Kidney (tissue), 22 donors: ENCODE data around the gene SLC46A3. TPM values are rescaled to one million over a fixed set of nuclear protein-coding genes. Genes with fewer than 3 reads are reported as not detected.

ENCODE experiments used
- DNase-seq, 5 donors: peaks; one replicate each; pipeline ENCODE4 v3.0.0-alpha.2; 2013 to 2020
- FAIRE-seq: peaks from 2 replicates; lab custom pipeline; 2012; peaks lifted over from hg19 to GRCh38; lab: Jason Lieb, UNC
- H3K27ac ChIP-seq, 2 donors: one replicate each; pipeline ENCODE4 v1.7.0; 2013; ENCODE audit warnings: low read depth in 2 of 2, low read length in 2 of 2, inconsistent platforms in 1 of 2
- H3K27me3 ChIP-seq: one replicate; pipeline ENCODE4 v1.7.1; 2013; ENCODE audit warnings: low read length, inconsistent platforms; ENCODE audit not compliant: control insufficient read depth, insufficient read depth
- H3K36me3 ChIP-seq, 3 donors: one replicate each; pipeline versions ENCODE4 v1.7.0 to v1.7.1; 2013; ENCODE audit warnings: low read length in 3 of 3, control low read depth in 1 of 3, inconsistent platforms in 1 of 3; ENCODE audit not compliant: insufficient read depth in 3 of 3, control insufficient read depth in 2 of 3
- H3K4me1 ChIP-seq, 3 donors: one replicate each; pipeline versions ENCODE4 v1.7.0 to v1.7.1; 2013; ENCODE audit warnings: low read length in 3 of 3, inconsistent platforms in 1 of 3, low read depth in 1 of 3; ENCODE audit not compliant: control insufficient read depth in 2 of 3, insufficient read depth in 2 of 3
- H3K4me3 ChIP-seq, 3 donors: one replicate each; pipeline versions ENCODE4 v1.7.0 to v1.8.1; 2013; ENCODE audit warnings: low read length in 3 of 3, control low read depth in 1 of 3, inconsistent platforms in 1 of 3
- H3K9ac ChIP-seq, 3 donors: one replicate each; pipeline versions ENCODE4 v1.7.0 to v1.7.1; 2013; ENCODE audit warnings: low read length in 3 of 3, control low read depth in 1 of 3, inconsistent platforms in 1 of 3
- H3K9me3 ChIP-seq, 3 donors: one replicate each; pipeline versions ENCODE4 v1.7.0 to v1.7.1; 2013; ENCODE audit warnings: low read length in 3 of 3, control low read depth in 1 of 3, inconsistent platforms in 1 of 3; ENCODE audit not compliant: control insufficient read depth in 2 of 3, insufficient read depth in 1 of 3
- CTCF ChIP-seq: IDR thresholded peaks from 3 replicates; pipeline ENCODE4 v1.5.1; 2012; ENCODE audit warnings: mild to moderate bottlenecking, moderate library complexity, borderline replicate concordance; ENCODE audit not compliant: insufficient read depth; ENCODE audit errors: extremely low read depth
- intact Hi-C: fragments of 100-400 bp; cut with DNase I; formaldehyde crosslinking; loops from one replicate; pipeline ENCODE4 v1.11.1; 2022
- long read RNA-seq, 10 donors: library from polyadenylated mRNA in 1 of 10; unstranded in 1 of 10; transcript quantifications; one replicate each; pipeline ENCODE4 v2.0.0 and lab custom pipeline, GENCODE V29; 2021 to 2026
- polyA plus RNA-seq: library from polyadenylated mRNA; stranded (reverse); fragments of 350-450 nt; fragmentation: Illumina TruSeq; extraction: RNeasy Lipid Tissue Mini Kit (QIAGEN cat#74804); gene quantifications from one replicate; pipeline ENCODE4 v1.2.3, GENCODE V29; 2014; ENCODE audit warnings: low read depth, low replicate concordance; ENCODE audit not compliant: insufficient read depth
- total RNA-seq: library from RNA; stranded (reverse); fragmentation: NEBNext Ultra II Directional; extraction: Animal tissue kit (Norgen Biotek cat#: 25700); gene quantifications from one replicate; pipeline ENCODE4 v1.2.1, GENCODE V29; 2021
- donor health status: control.
- donor health status: control.
- donor health status: control.
- donor health status: control.
- donor health status: control.
- donor health status: DM: yes; HTN: yes; CAD: no.
- donor health status: Normal renal cell carcinoma (clear cell type).

SLC46A3 gene
- total RNA-seq (16.7 TPM), polyA plus RNA-seq (30.0 TPM)
- long read RNA-seq, donor 1, partial matches to known transcripts: 0 of 1 reads
- long read RNA-seq, donor 1, other reads (novel, unspliced or antisense): 0 of 1 reads
- long read RNA-seq, donor 2: 0 reads
- long read RNA-seq, donor 3: 0 reads
- long read RNA-seq, donor 4: 0 reads
- long read RNA-seq, donor 5: 0 reads
- long read RNA-seq, donor 6: 0 reads
- long read RNA-seq, donor 7, transcript SLC46A3-201 (6 exons, 3,173 nt): major isoform, 19 of 23 reads
- long read RNA-seq, donor 7, partial matches to known transcripts: 1 of 23 reads
- long read RNA-seq, donor 7, other reads (novel, unspliced or antisense): 3 of 23 reads
- long read RNA-seq, donor 8, partial matches to known transcripts: 0 of 1 reads
- long read RNA-seq, donor 8, other reads (novel, unspliced or antisense): 0 of 1 reads
- long read RNA-seq, donor 9: 0 reads
- long read RNA-seq, donor 10: 0 reads

- Histone ChIP-seq H3K27ac (peak within 1 kb of the TSS; percentile 90 to 94), H3K27me3 (peaks cover 4% of the 10 kb centered on the region), H3K36me3 (no peaks in the 10 kb centered on the region), H3K4me1 (peaks cover 0 to 9% (median 7%) of the 10 kb centered on the region in 3 donors), H3K4me3 (peak within 1 kb of the TSS; percentile 54 to 88 (median 70)), H3K9me3 (no peaks in the 10 kb centered on the region), H3K9ac (peak within 1 kb of the TSS; percentile 38 to 95 (median 83))
- intact Hi-C loops: no loop called here
- no peak for TF ChIP-seq CTCF
- FAIRE-seq (no peak), DNase-seq (peak; percentile 96 to 99 (median 97))
Measured at GRCh38 chr13:28718543-28719226, at the start of gene SLC46A3. SLC46A3 (minus strand) TSS chr13:28718970; CDS start chr13:28717998, 972 bp downstream.

- Histone ChIP-seq H3K9me3 (peaks cover 0 to 6% (median 1%) of the 10 kb centered on the region in 3 donors), H3K27me3 (no peaks in the 10 kb centered on the region), H3K4me3 (no peak overlapping the region), H3K4me1 (no peaks in the 10 kb centered on the region), H3K9ac (no peak overlapping the region), H3K27ac (no peak overlapping the region), H3K36me3 (no peaks in the 10 kb centered on the region)
- intact Hi-C loops: no loop called here
- DNase-seq: no peak
- no peak for FAIRE-seq
- TF ChIP-seq CTCF: no peak
Measured at GRCh38 chr13:28763887-28764286, 45.1 kb upstream of the SLC46A3 start.

DNA sequence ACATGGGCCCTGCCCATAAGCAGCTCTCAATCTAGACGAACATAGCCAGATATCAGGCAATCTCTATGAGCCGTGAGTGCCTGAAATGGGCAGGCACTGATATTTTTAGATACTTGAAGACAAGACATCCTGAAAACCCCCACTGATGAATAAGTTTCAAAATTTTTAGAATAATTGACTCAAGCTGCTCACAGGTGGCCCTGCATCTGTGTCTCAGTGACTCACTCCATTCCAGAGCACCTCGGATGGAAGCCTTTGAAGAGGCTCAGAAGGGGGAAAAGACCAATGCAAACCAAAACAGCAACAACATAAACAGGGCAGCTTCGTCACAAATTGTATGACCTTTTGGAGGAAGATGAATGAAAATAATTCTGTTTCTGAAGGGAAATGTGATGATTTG lies 42.8 kb upstream of the SLC46A3 start:
- no peak overlapping the region for H3K27ac ChIP-seq
- H3K9me3 ChIP-seq: peaks cover 0 to 13% (median 3%) of the 10 kb centered on the region in 3 donors
- H3K36me3 ChIP-seq: no peaks in the 10 kb centered on the region
- no peaks in the 10 kb centered on the region for H3K27me3 ChIP-seq
- no peak for TF ChIP-seq CTCF
- FAIRE-seq (no peak), DNase-seq (no peak)
- no peak overlapping the region for H3K9ac ChIP-seq
- intact Hi-C loops: no loop called here
- H3K4me3 ChIP-seq: no peak overlapping the region
- no peaks in the 10 kb centered on the region for H3K4me1 ChIP-seq
